ENCODE data around the gene ISG20. TPM values are rescaled to one million over a fixed set of nuclear protein-coding genes. Genes with fewer than 3 reads are reported as not detected.

Gene ISG20
- total RNA-seq, 1 experiment from 2014 or later: 9.7 TPM

GRCh38 chr15:88634449-88634848, 4.4 kb upstream of the ISG20 start:
- Mint-ChIP-seq H3K4me3 (ENCODE audit: unreplicated experiment) (no peak overlapping the region), H3K27me3 (ENCODE audit: insufficient read depth, unreplicated experiment) (no peaks in the 10 kb centered on the region), H3K4me1 (ENCODE audit: insufficient read depth, unreplicated experiment) (peaks cover 42% of the 10 kb centered on the region), H3K9me3 (ENCODE audit: unreplicated experiment) (no peaks in the 10 kb centered on the region), H3K27ac (ENCODE audit: low read depth, unreplicated experiment) (no peak overlapping the region), H3K36me3 (ENCODE audit: insufficient read depth, unreplicated experiment) (peaks cover 62% of the 10 kb centered on the region)
- no TSS peak for BruUV-seq (replicated peaks)
- DNase-seq (ENCODE audit: unreplicated experiment): no peak
- no peak for TF ChIP-seq CTCF (IDR thresholded peaks at IDR 0.05; ENCODE audit: unreplicated experiment)
- intact Hi-C loops (cut with micrococcal nuclease): no loop called here
- ChIA-PET POLR2A (interaction anchor here (1.9 to 2.8 kb wide), 2 partner anchors 7 to 13 kb away, joined by 7 to 14 read pairs; partner anchors contain the start of gene AEN), CTCF (no interaction called here)

- BruUV-seq (replicated peaks): no TSS peak
- no peak for TF ChIP-seq CTCF (IDR thresholded peaks at IDR 0.05; ENCODE audit: unreplicated experiment)
- intact Hi-C loops (cut with micrococcal nuclease): no loop called here
- H3K4me1 Mint-ChIP-seq (ENCODE audit: insufficient read depth, unreplicated experiment): peaks cover 42% of the 10 kb centered on the region
- H3K27ac Mint-ChIP-seq (ENCODE audit: low read depth, unreplicated experiment): no peak overlapping the region
- POLR2A ChIA-PET: interaction anchor here (0.6 to 2.8 kb wide), 5 partner anchors 8 to 1786 kb away, joined by 3 to 14 read pairs (median 3); partner anchors contain the start of gene AEN
- CTCF ChIA-PET: interaction anchor here (1.2 to 1.4 kb wide), 4 partner anchors 11 to 168 kb away, joined by 3 to 4 read pairs (median 4); partner anchors contain the start of genes MRPL46 and MRPS11
- DNase-seq (ENCODE audit: unreplicated experiment): no peak
- no peaks in the 10 kb centered on the region for H3K27me3 Mint-ChIP-seq (ENCODE audit: insufficient read depth, unreplicated experiment)
- no peaks in the 10 kb centered on the region for H3K9me3 Mint-ChIP-seq (ENCODE audit: unreplicated experiment)
- H3K36me3 Mint-ChIP-seq (ENCODE audit: insufficient read depth, unreplicated experiment): peaks cover 53% of the 10 kb centered on the region
- H3K4me3 Mint-ChIP-seq (ENCODE audit: unreplicated experiment): no peak overlapping the region
Observed at GRCh38 chr15:88635318-88635717, 3.5 kb upstream of the ISG20 start.

DNA sequence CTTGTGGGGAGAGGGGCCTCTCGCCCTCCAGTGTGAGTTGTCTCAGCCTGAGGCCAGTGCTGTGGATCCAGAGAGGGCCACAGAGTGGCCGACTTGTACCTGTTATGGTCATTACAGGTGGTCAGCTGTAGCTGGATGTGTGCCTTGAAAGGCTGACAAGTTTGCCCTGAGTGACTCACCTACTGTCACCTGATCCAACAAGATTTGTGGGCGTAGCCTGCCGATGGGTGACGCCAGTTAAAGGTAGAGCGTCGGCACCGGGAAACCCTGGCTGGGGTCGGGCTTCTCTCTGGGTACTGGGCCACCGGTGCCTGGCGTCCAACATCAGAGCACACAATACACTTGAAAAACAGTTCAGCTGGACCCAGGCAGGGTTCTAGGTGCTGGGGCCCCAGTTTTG, 2.8 kb upstream of the ISG20 start:
- no peak for TF ChIP-seq CTCF (IDR thresholded peaks at IDR 0.05; ENCODE audit: unreplicated experiment)
- intact Hi-C loops (cut with micrococcal nuclease): no loop called here
- Mint-ChIP-seq H3K36me3 (ENCODE audit: insufficient read depth, unreplicated experiment) (peaks cover 46% of the 10 kb centered on the region), H3K9me3 (ENCODE audit: unreplicated experiment) (no peaks in the 10 kb centered on the region), H3K4me1 (ENCODE audit: insufficient read depth, unreplicated experiment) (peaks cover 40% of the 10 kb centered on the region), H3K27ac (ENCODE audit: low read depth, unreplicated experiment) (peak overlapping the region; percentile 96), H3K4me3 (ENCODE audit: unreplicated experiment) (peak overlapping the region; percentile 58), H3K27me3 (ENCODE audit: insufficient read depth, unreplicated experiment) (no peaks in the 10 kb centered on the region)
- POLR2A ChIA-PET: interaction anchor here (1.0 to 2.8 kb wide), 4 partner anchors 9 to 21 kb away, joined by 3 to 14 read pairs (median 5); partner anchors contain the start of gene AEN
- CTCF ChIA-PET: interaction anchor here (1.2 to 1.4 kb wide), 4 partner anchors 12 to 169 kb away, joined by 3 to 4 read pairs (median 4); partner anchors contain the start of genes MRPL46 and MRPS11
- BruUV-seq (replicated peaks): no TSS peak
- DNase-seq (ENCODE audit: unreplicated experiment): peak; percentile 89

DNA sequence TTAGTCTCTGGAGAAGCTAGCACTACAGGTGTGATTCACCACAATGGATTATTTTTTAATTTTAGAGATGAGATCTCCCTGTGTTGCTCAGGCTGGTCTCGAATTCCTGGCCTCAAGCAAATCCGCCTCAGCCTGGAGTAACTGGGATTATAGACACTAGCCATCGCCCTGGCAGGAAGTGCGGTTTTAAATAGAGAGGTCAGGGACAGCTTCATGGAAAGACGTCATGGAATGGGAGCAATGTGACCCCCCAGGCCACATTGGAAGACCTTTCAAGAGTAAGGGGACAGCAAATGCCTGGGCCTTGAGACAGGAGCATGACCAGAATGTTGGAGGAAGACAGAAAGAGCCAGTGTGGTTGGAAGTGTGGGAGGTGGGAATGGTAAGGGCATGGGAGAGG, 2.2 kb upstream of the ISG20 start:
- no peaks in the 10 kb centered on the region for H3K9me3 Mint-ChIP-seq (ENCODE audit: unreplicated experiment)
- H3K4me1 Mint-ChIP-seq (ENCODE audit: insufficient read depth, unreplicated experiment): peaks cover 40% of the 10 kb centered on the region
- H3K27me3 Mint-ChIP-seq (ENCODE audit: insufficient read depth, unreplicated experiment): no peaks in the 10 kb centered on the region
- DNase-seq (ENCODE audit: unreplicated experiment): peak; percentile 7
- intact Hi-C loops (cut with micrococcal nuclease): no loop called here
- TF ChIP-seq CTCF (IDR thresholded peaks at IDR 0.05; ENCODE audit: unreplicated experiment): no peak
- no TSS peak for BruUV-seq (replicated peaks)
- no peak overlapping the region for H3K4me3 Mint-ChIP-seq (ENCODE audit: unreplicated experiment)
- H3K36me3 Mint-ChIP-seq (ENCODE audit: insufficient read depth, unreplicated experiment): peaks cover 40% of the 10 kb centered on the region
- POLR2A ChIA-PET: interaction anchor here (1.2 to 2.8 kb wide), 3 partner anchors 10 to 21 kb away, joined by 3 to 14 read pairs (median 7); partner anchors contain the start of gene AEN
- peak overlapping the region; percentile 96 for H3K27ac Mint-ChIP-seq (ENCODE audit: low read depth, unreplicated experiment)
- CTCF ChIA-PET: interaction anchor here (1.2 to 1.4 kb wide), 3 partner anchors 12 to 169 kb away, joined by 4 read pairs; partner anchors contain the start of genes MRPL46 and MRPS11

Measured in MCF 10A (cell line).